NB4 (cell line): ENCODE measurements around the gene FRRS1L.

Experiments
- CTCF ChIP-seq: IDR thresholded peaks from one replicate; pipeline ENCODE4 v1.5.1; 2012; ENCODE audit warnings: low read depth, low read length
- MAX ChIP-seq: IDR thresholded peaks from 2 replicates; pipeline ENCODE4 v1.6.1; 2011; ENCODE audit warnings: low read depth, low read length
- MYC ChIP-seq: IDR thresholded peaks from 2 replicates; pipeline ENCODE4 v1.6.1; 2011; ENCODE audit warnings: low read depth, low read length
- POLR2A ChIP-seq: IDR thresholded peaks from 2 replicates; pipeline ENCODE4 v1.6.1; 2011; ENCODE audit warnings: mild to moderate bottlenecking; ENCODE audit not compliant: insufficient read length; ENCODE audit errors: extremely low read depth

GRCh38 chr9:109205526-109205925 lies 38.5 kb upstream of the FRRS1L start:
- TF ChIP-seq CTCF (no peak), POLR2A (no peak), MAX (no peak), MYC (no peak)
